Effector CD8-positive, alpha-beta T cell (primary cell): ENCODE results near the gene STXBP6.
"Not testable (repeated sequence)": the region's sequence is repeated elsewhere in the genome, so short reads cannot be mapped to it uniquely, and the experiment has no call there.

ENCODE experiments used
- DNase-seq: peaks from one replicate; lab custom pipeline; 2025; lab: John Stamatoyannopoulos, UW

The STXBP6 gene

GRCh38 chr14:24857277-24857676, 192.7 kb downstream of the STXBP6 start:
- no peak for DNase-seq

- no peak for DNase-seq
Observed at GRCh38 chr14:24853446-24853845, 196.5 kb downstream of the STXBP6 start.

- no peak for DNase-seq
Observed at GRCh38 chr14:24852312-24853060, 197.5 kb downstream of the STXBP6 start.

- no peak for DNase-seq
Observed at GRCh38 chr14:24851837-24852236, 198.1 kb downstream of the STXBP6 start.

- DNase-seq, result no peak
Observed at GRCh38 chr14:24851406-24851805, 198.5 kb downstream of the STXBP6 start.

GRCh38 chr14:24850072-24850471, 199.9 kb downstream of the STXBP6 start:
- DNase-seq, result no peak

- DNase-seq, result no peak
Observed at GRCh38 chr14:24849471-24849870, 200.5 kb downstream of the STXBP6 start.

GRCh38 chr14:24848102-24848790, 201.7 kb downstream of the STXBP6 start:
- no peak for DNase-seq

- no peak for DNase-seq
Observed at GRCh38 chr14:24847568-24848095, 202.3 kb downstream of the STXBP6 start.

GRCh38 chr14:24846261-24846660, 203.7 kb downstream of the STXBP6 start:
- DNase-seq, result no peak

- DNase-seq, result no peak
Observed at GRCh38 chr14:24845851-24846250, 204.1 kb downstream of the STXBP6 start.

- no peak for DNase-seq
Observed at GRCh38 chr14:24844011-24844410, 205.9 kb downstream of the STXBP6 start.

- DNase-seq, result no peak
Observed at GRCh38 chr14:24843494-24843893, 206.5 kb downstream of the STXBP6 start.

- no peak for DNase-seq
Observed at GRCh38 chr14:24840204-24840893, 209.6 kb downstream of the STXBP6 start.

- no peak for DNase-seq
Observed at GRCh38 chr14:24839617-24840203, 210.2 kb downstream of the STXBP6 start.

GRCh38 chr14:24838945-24839616, 210.9 kb downstream of the STXBP6 start:
- DNase-seq, result no peak

- DNase-seq, result no peak
Observed at GRCh38 chr14:24837280-24838046, 212.5 kb downstream of the STXBP6 start.

GRCh38 chr14:24836324-24836723, 213.6 kb downstream of the STXBP6 start:
- DNase-seq, result not testable (repeated sequence)

- DNase-seq, result no peak
Observed at GRCh38 chr14:24834956-24835355, 215.0 kb downstream of the STXBP6 start.

- no peak for DNase-seq
Observed at GRCh38 chr14:24833385-24833784, 216.6 kb downstream of the STXBP6 start.

- DNase-seq, result no peak
Observed at GRCh38 chr14:24831677-24832076, 218.3 kb downstream of the STXBP6 start.
